Cortex of kidney (tissue), 1 donor: Measurements from ENCODE around the gene CBFA2T3.

Experiments used
- DNase-seq: peaks from one replicate; lab custom pipeline; 2025; lab: John Stamatoyannopoulos, UW

The CBFA2T3 gene

GRCh38 chr16:88995746-88996535, 18.9 kb upstream of the CBFA2T3 start:
- no peak for DNase-seq

- no peak for DNase-seq
These were observed 18.2 kb upstream of the CBFA2T3 start for GRCh38 chr16:88995194-88995593.

GRCh38 chr16:88994695-88995094, 17.7 kb upstream of the CBFA2T3 start:
- no peak for DNase-seq

- no peak for DNase-seq
These were observed 17.1 kb upstream of the CBFA2T3 start for GRCh38 chr16:88993946-88994600.

- no peak for DNase-seq
These were observed 16.3 kb upstream of the CBFA2T3 start for GRCh38 chr16:88993166-88993761.

GRCh38 chr16:88992351-88993165, 15.6 kb upstream of the CBFA2T3 start:
- DNase-seq: no peak

GRCh38 chr16:88991813-88992350, 14.9 kb upstream of the CBFA2T3 start:
- DNase-seq: no peak

GRCh38 chr16:88989852-88990547, 13.0 kb upstream of the CBFA2T3 start:
- DNase-seq: no peak

GRCh38 chr16:88988980-88989811, 12.2 kb upstream of the CBFA2T3 start:
- no peak for DNase-seq

GRCh38 chr16:88985521-88985920, 8.5 kb upstream of the CBFA2T3 start:
- DNase-seq: no peak

- no peak for DNase-seq
These were observed 7.0 kb upstream of the CBFA2T3 start for GRCh38 chr16:88983771-88984687.

- DNase-seq: no peak
These were observed 6.2 kb upstream of the CBFA2T3 start for GRCh38 chr16:88983165-88983564.

GRCh38 chr16:88982286-88983084, 5.5 kb upstream of the CBFA2T3 start:
- no peak for DNase-seq

GRCh38 chr16:88979353-88980015, 2.5 kb upstream of the CBFA2T3 start:
- no peak for DNase-seq

- DNase-seq: no peak
These were observed 1.8 kb upstream of the CBFA2T3 start for GRCh38 chr16:88978608-88979346.

GRCh38 chr16:88977812-88978607, 1.0 kb upstream of the CBFA2T3 start:
- DNase-seq: no peak
